Testis (tissue), 2 donors: ENCODE data around the gene ARHGAP26.

Experiments used
- CTCF ChIP-seq, 3 experiments: fragments of 450-650 bp in 2 of 3; fragments of 200-600 bp in 1 of 3; sonication (generic) in 1 of 3; IDR thresholded peaks; one replicate each; pipeline ENCODE4 v1.5.1; 2016 to 2019; ENCODE audit warnings: antibody characterized with exemption in 3 of 3, mild to moderate bottlenecking in 2 of 3, moderate library complexity in 1 of 3
- POLR2A ChIP-seq: fragments of 450-650 bp; IDR thresholded peaks from one replicate; pipeline ENCODE4 v1.6.1; 2017; ENCODE audit warnings: antibody characterized with exemption, mild to moderate bottlenecking, moderate library complexity

DNA sequence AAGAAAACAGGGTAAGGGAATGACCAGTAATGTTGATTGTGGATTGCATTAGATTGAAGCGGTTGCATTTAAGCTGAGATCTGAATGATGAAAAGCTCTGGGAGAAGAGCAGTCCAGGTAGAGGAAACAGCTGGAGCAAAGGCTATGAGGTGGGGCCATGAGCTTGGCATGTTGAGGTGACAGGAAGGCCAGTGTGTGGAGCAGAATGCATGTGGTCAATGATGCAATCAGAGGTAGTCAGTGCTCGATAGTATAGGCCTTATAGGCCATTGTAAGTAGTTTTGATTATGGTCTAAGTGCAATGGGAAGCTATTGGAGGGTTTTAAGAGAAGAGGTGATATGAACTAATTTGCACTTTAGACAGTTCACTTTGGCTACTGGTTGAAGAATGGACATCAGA is 270.4 kb downstream of the ARHGAP26 start:
- TF ChIP-seq POLR2A = no peak
- TF ChIP-seq CTCF (IDR thresholded peaks at IDR 0.05) = no peak
